ENCODE results near the gene OOSP1.

OOSP1 gene

GRCh38 chr11:59984368-59984767 lies 46.1 kb downstream of the OOSP1 start:
- DNase-seq (ENCODE audit: low read depth) = no peak
- H3K4me3 ChIP-seq (ENCODE audit: low read depth, low read length) = no peak overlapping the region
- no peak for TF ChIP-seq CTCF (IDR thresholded peaks at IDR 0.05; ENCODE audit: low read depth, low read length, missing control alignments)
- in situ Hi-C loops (cut with HindIII; ENCODE audit: low sequenced_read_pairs) = no loop called here

- in situ Hi-C loops (cut with HindIII; ENCODE audit: low sequenced_read_pairs) = no loop called here
Measured at GRCh38 chr11:59990421-59990820, 52.2 kb downstream of the OOSP1 start.

GRCh38 chr11:59992425-59992824 lies 54.2 kb downstream of the OOSP1 start:
- DNase-seq (ENCODE audit: low read depth) = no peak
- no peak overlapping the region for H3K4me3 ChIP-seq (ENCODE audit: low read depth, low read length)
- in situ Hi-C loops (cut with HindIII; ENCODE audit: low sequenced_read_pairs) = no loop called here
- no peak for TF ChIP-seq CTCF (IDR thresholded peaks at IDR 0.05; ENCODE audit: low read depth, low read length, missing control alignments)

More at GRCh38 chr11:59990421-59990820, 52.2 kb downstream of the OOSP1 start:
- DNase-seq (ENCODE audit: low read depth) = no peak
- no peak overlapping the region for H3K4me3 ChIP-seq (ENCODE audit: low read depth, low read length)
- no peak for TF ChIP-seq CTCF (IDR thresholded peaks at IDR 0.05; ENCODE audit: low read depth, low read length, missing control alignments)

GRCh38 chr11:59997800-59998199 lies 59.6 kb downstream of the OOSP1 start:
- H3K4me3 ChIP-seq (ENCODE audit: low read depth, low read length) = no peak overlapping the region
- DNase-seq (ENCODE audit: low read depth) = no peak
- in situ Hi-C loops (cut with HindIII; ENCODE audit: low sequenced_read_pairs) = no loop called here

GRCh38 chr11:59999691-60000090 lies 61.5 kb downstream of the OOSP1 start:
- H3K4me3 ChIP-seq (ENCODE audit: low read depth, low read length) = no peak overlapping the region
- DNase-seq (ENCODE audit: low read depth) = no peak
- in situ Hi-C loops (cut with HindIII; ENCODE audit: low sequenced_read_pairs) = no loop called here
- TF ChIP-seq CTCF (IDR thresholded peaks at IDR 0.05; ENCODE audit: low read depth, low read length, missing control alignments) = no peak

More at GRCh38 chr11:59997800-59998199, 59.6 kb downstream of the OOSP1 start:
- TF ChIP-seq CTCF (IDR thresholded peaks at IDR 0.05; ENCODE audit: low read depth, low read length, missing control alignments) = no peak

- in situ Hi-C loops (cut with HindIII; ENCODE audit: low sequenced_read_pairs) = no loop called here
- no peak for DNase-seq (ENCODE audit: low read depth)
- H3K4me3 ChIP-seq (ENCODE audit: low read depth, low read length) = no peak overlapping the region
- TF ChIP-seq CTCF (IDR thresholded peaks at IDR 0.05; ENCODE audit: low read depth, low read length, missing control alignments) = no peak
Measured at GRCh38 chr11:60003729-60004128, 65.5 kb downstream of the OOSP1 start.

- no peak for TF ChIP-seq CTCF (IDR thresholded peaks at IDR 0.05; ENCODE audit: low read depth, low read length, missing control alignments)
Measured at GRCh38 chr11:60005360-60005759, 67.1 kb downstream of the OOSP1 start.

More at GRCh38 chr11:60005360-60005759, 67.1 kb downstream of the OOSP1 start:
- no peak overlapping the region for H3K4me3 ChIP-seq (ENCODE audit: low read depth, low read length)
- no peak for DNase-seq (ENCODE audit: low read depth)
- in situ Hi-C loops (cut with HindIII; ENCODE audit: low sequenced_read_pairs) = no loop called here
